Body of pancreas (tissue), 4 donors: ENCODE results near the gene RC3H2.
"Not testable (repeated sequence)": the region's sequence is repeated elsewhere in the genome, so short reads cannot be mapped to it uniquely, and the experiment has no call there.

Experiments
- CTCF ChIP-seq, 7 experiments: fragments of 450-650 bp in 4 of 7; fragments of 200-600 bp in 3 of 7; sonication (generic) in 3 of 7; IDR thresholded peaks; one replicate each; pipeline ENCODE4 v1.5.1; 2016 to 2019; ENCODE audit warnings: antibody characterized with exemption in 7 of 7
- POLR2A ChIP-seq, 3 donors: fragments of 450-650 bp; IDR thresholded peaks; one replicate each; pipeline ENCODE4 v1.6.1; 2016; ENCODE audit warnings: antibody characterized with exemption in 3 of 3, mild to moderate bottlenecking in 2 of 3

GRCh38 chr9:122867276-122867675, 37.9 kb downstream of the RC3H2 start:
- TF ChIP-seq POLR2A, CTCF (IDR thresholded peaks at IDR 0.05): not testable (repeated sequence)
